K562 (cell line): ENCODE measurements around the gene HMGB2. TPM values are rescaled to one million over a fixed set of nuclear protein-coding genes. Genes with fewer than 3 reads are reported as not detected.

Experiments
- ATAC-seq: fragments of 200-7000 bp; cut with Tn5 transposase; 3 replicates; pipeline ENCODE4 v1.9.1; 2020; ENCODE audit warnings: moderate library complexity
- BruUV-seq: library from RNA; stranded (reverse); fragments of 400-500 nt; replicated peaks from 2 replicates; lab custom pipeline; 2021; lab: Mats Ljungman, UMichigan
- CTCF ChIA-PET: fragments of 300-600 bp; formaldehyde crosslinking; extraction: SDS; loops from one replicate; lab custom pipeline; 2021; ENCODE audit warnings: low intra/inter-chr PET ratio; lab: Yijun Ruan, JAX
- POLR2A ChIA-PET: fragments of 300-600, 350-650 bp; sonication (Branson Sonifier 250); formaldehyde crosslinking; extraction: SDS; loops from one replicate; lab custom pipeline; 2021; ENCODE audit warnings: antibody characterized with exemption, inconsistent platforms; lab: Yijun Ruan, JAX
- DNase-seq, 4 experiments: peaks; one replicate each; pipeline versions ENCODE4 v3.0.0 to v3.0.0-alpha.2; 2011 to 2018; ENCODE audit warnings: low spot score in 3 of 4, mixed read lengths in 3 of 4; ENCODE audit errors: extremely low read depth in 1 of 4
- FAIRE-seq: peaks from 2 replicates; lab custom pipeline; 2011; peaks lifted over from hg19 to GRCh38; lab: Jason Lieb, UNC
- H2AFZ ChIP-seq: 2 replicates; pipeline ENCODE4 v1.6.0; 2011; ENCODE audit warnings: low read depth, low read length, control low read depth, inconsistent platforms
- H3K27ac ChIP-seq: fragments of 200-600 bp; 3 replicates; pipeline ENCODE4 v1.8.0; 2011; ENCODE audit warnings: low read depth, mild to moderate bottlenecking, control low read depth, inconsistent platforms, low read length, moderate library complexity, mixed read lengths; ENCODE audit errors: extremely low read depth
- H3K27me3 ChIP-seq, 2 experiments: fragments of 300-600 bp in 1 of 2; 2 replicates in 1 of 2; 3 replicates in 1 of 2; pipeline versions ENCODE4 v1.6.0 to v1.8.0; 2011; ENCODE audit warnings: inconsistent platforms in 2 of 2, low read length in 2 of 2, mild to moderate bottlenecking in 1 of 2, mixed read lengths in 1 of 2, moderate library complexity in 1 of 2; ENCODE audit not compliant: control insufficient read depth in 2 of 2, insufficient read depth in 2 of 2
- H3K36me3 ChIP-seq: fragments of 300-600 bp; 3 replicates; pipeline ENCODE4 v1.8.0; 2011; ENCODE audit warnings: mild to moderate bottlenecking, low read length, inconsistent platforms; ENCODE audit not compliant: control insufficient read depth, insufficient read depth
- H3K4me1 ChIP-seq, 2 experiments: fragments of 200-600 bp in 1 of 2; replicated peaks in 1 of 2; 2 replicates in 1 of 2; 3 replicates in 1 of 2; pipeline versions ENCODE4 v1.5.1 to v1.8.0; 2011; ENCODE audit warnings: inconsistent platforms in 2 of 2, low read length in 2 of 2, mild to moderate bottlenecking in 1 of 2, mixed read lengths in 1 of 2, moderate library complexity in 1 of 2; ENCODE audit not compliant: control insufficient read depth in 2 of 2, insufficient read depth in 2 of 2
- H3K4me2 ChIP-seq: 2 replicates; pipeline ENCODE4 v1.6.1; 2011; ENCODE audit warnings: low read length, control low read depth, inconsistent platforms, mixed read lengths; ENCODE audit not compliant: insufficient read depth
- H3K4me3 ChIP-seq: fragments of 200-600 bp; sonication (generic), shearing (Covaris generic); 2 replicates; pipeline ENCODE4 v1.5.1; 2016; ENCODE audit warnings: control low read depth, inconsistent platforms
- H3K79me2 ChIP-seq: fragments of 200-600 bp; 3 replicates; pipeline ENCODE4 v1.8.0; 2011; ENCODE audit warnings: low read length, inconsistent platforms; ENCODE audit not compliant: control insufficient read depth, insufficient read depth
- H3K9ac ChIP-seq, 2 experiments: 2 replicates each; pipeline versions ENCODE4 v1.6.0 to v1.6.1; 2011; ENCODE audit warnings: low read depth in 2 of 2, low read length in 2 of 2, control low read depth in 1 of 2, inconsistent platforms in 1 of 2, mild to moderate bottlenecking in 1 of 2, mixed read lengths in 1 of 2; ENCODE audit not compliant: insufficient read depth in 1 of 2
- H3K9me1 ChIP-seq: one replicate; pipeline ENCODE4 v1.6.0; 2011; ENCODE audit warnings: inconsistent platforms, mild to moderate bottlenecking, low read length, moderate library complexity; ENCODE audit not compliant: control insufficient read depth, insufficient read depth
- H3K9me3 ChIP-seq: replicated peaks from 2 replicates; pipeline ENCODE4 v1.5.1; 2011; ENCODE audit warnings: low read depth, low read length, inconsistent platforms; ENCODE audit not compliant: control insufficient read depth, insufficient read depth
- H4K20me1 ChIP-seq: replicated peaks from 2 replicates; pipeline ENCODE4 v1.6.1; 2011; ENCODE audit warnings: low read length, inconsistent platforms, mixed read lengths; ENCODE audit not compliant: control insufficient read depth, insufficient read depth
- CHD4 ChIP-seq: fragments of 200-600 bp; sonication (generic); IDR thresholded peaks from 3 replicates; pipeline ENCODE4 v1.6.1; 2012; ENCODE audit warnings: low read depth, mild to moderate bottlenecking, mixed read lengths, low read length, inconsistent platforms; ENCODE audit not compliant: insufficient read depth, insufficient replicate concordance, poor library complexity, severe bottlenecking
- CREBBP ChIP-seq: IDR thresholded peaks from one replicate; pipeline ENCODE4 v1.6.1; 2012; ENCODE audit warnings: low read depth, mild to moderate bottlenecking, control low read depth, inconsistent platforms, low read length
- ETS2 ChIP-seq: IDR thresholded peaks from 2 replicates; pipeline ENCODE4 v1.6.1; 2016; ENCODE audit warnings: borderline replicate concordance, missing genetic modification characterization, mild to moderate bottlenecking, moderate library complexity, missing compliant biosample characterization; ENCODE audit not compliant: poor library complexity, severe bottlenecking
- FOXK2 ChIP-seq, 2 experiments: fragments of 450-650 bp; IDR thresholded peaks in 1 of 2; conservative IDR thresholded peaks in 1 of 2; 2 replicates each; pipeline ENCODE4 v1.6.1; 2016; ENCODE audit warnings: low read depth in 2 of 2, mild to moderate bottlenecking in 1 of 2
- HDGF ChIP-seq: fragments of 450-650 bp; IDR thresholded peaks from 2 replicates; pipeline ENCODE4 v1.6.1; 2016
- ILK ChIP-seq: fragments of 450-650 bp; IDR thresholded peaks from 2 replicates; pipeline ENCODE4 v1.6.1; 2016; ENCODE audit warnings: missing genetic modification characterization, low read depth, mild to moderate bottlenecking, missing compliant biosample characterization, moderate library complexity, borderline replicate concordance
- MYBL2 ChIP-seq, 2 experiments: fragments of 450-650 bp in 1 of 2; sonication (generic) in 1 of 2; formaldehyde crosslinking in 1 of 2; IDR thresholded peaks; 2 replicates each; pipeline versions ENCODE4 v1.6.1 to v1.8.1; 2017 to 2022; ENCODE audit warnings: borderline replicate concordance in 1 of 2, inconsistent platforms in 1 of 2, low read depth in 1 of 2, mild to moderate bottlenecking in 1 of 2, missing genetic modification reagents in 1 of 2, moderate library complexity in 1 of 2
- NCOR1 ChIP-seq: fragments of 450-650 bp; IDR thresholded peaks from 2 replicates; pipeline ENCODE4 v1.6.1; 2016; ENCODE audit warnings: mild to moderate bottlenecking, moderate library complexity
- PML ChIP-seq: IDR thresholded peaks from 2 replicates; pipeline ENCODE4 v1.6.1; 2012; ENCODE audit warnings: low read length, inconsistent platforms
- POLR2H ChIP-seq: IDR thresholded peaks from 2 replicates; pipeline ENCODE4 v1.6.1; 2016; ENCODE audit warnings: missing genetic modification characterization, low read depth, mild to moderate bottlenecking, control low read depth, missing compliant biosample characterization, moderate library complexity
- PURB ChIP-seq: sonication (generic); formaldehyde crosslinking; IDR thresholded peaks from 2 replicates; pipeline ENCODE4 v1.9.0; 2021; ENCODE audit warnings: low read depth, mild to moderate bottlenecking, missing genetic modification reagents
- ZNF165 ChIP-seq: fragments of 250-450 bp; sonication (Bioruptor Pico); IDR thresholded peaks from 2 replicates; pipeline ENCODE4 v1.4.0; 2020; ENCODE audit warnings: borderline replicate concordance
- ZNF75A ChIP-seq: fragments of 450-650 bp; formaldehyde crosslinking; IDR thresholded peaks from 2 replicates; pipeline ENCODE4 v1.4.0; 2020; ENCODE audit warnings: mild to moderate bottlenecking
- ZSCAN29 ChIP-seq: fragments of 450-650 bp; IDR thresholded peaks from 2 replicates; pipeline ENCODE4 v1.6.1; 2017
- WGBS: fragments of 100-300 bp; shearing (Covaris generic); methylation state at CpG from one replicate; pipeline ENCODE4 v1.1.6; 2016; ENCODE audit warnings: low coverage, mixed read lengths; ENCODE audit not compliant: insufficient coverage; ENCODE audit errors: missing lambda C conversion rate; 5-methylcytosine and 5-hydroxymethylcytosine counted together
- in situ Hi-C: fragments of 300-500 bp; cut with MboI; formaldehyde crosslinking; loops from 4 replicates; pipeline ENCODE4 v1.15.0; 2018; ENCODE audit warnings: inconsistent platforms, mixed read lengths
- intact Hi-C: fragments of 100-400 bp; cut with micrococcal nuclease; formaldehyde crosslinking; loops from 2 replicates; pipeline ENCODE4 v1.14.2; 2022
- polyA plus RNA-seq, 8 experiments: library from polyadenylated mRNA; depleted of rRNA in 4 of 8; stranded (reverse) in 5 of 8; unstranded in 3 of 8; fragments of >200 nt; fragmentation: Nextera tagmentation in 2 of 8; fragmentation: Illumina TruSeq in 1 of 8; extraction: Ambion mirVana in 2 of 8; extraction: Trizol in 1 of 8; gene quantifications; 2 replicates each; pipeline versions ENCODE4 v1.2.1 to v1.2.3, GENCODE V29; 2011 to 2014; ENCODE audit warnings: inconsistent platforms in 1 of 8, missing spikeins in 1 of 8
- total RNA-seq, 7 experiments: library from RNA; depleted of rRNA in 6 of 7; stranded (reverse); fragments of >200 nt in 6 of 7; fragmentation: Illumina TruSeq in 2 of 7; extraction: Trizol in 2 of 7; gene quantifications; 2 replicates each; pipeline versions ENCODE4 v1.2.1 to v1.2.3, GENCODE V29; 2011 to 2021; ENCODE audit warnings: low replicate concordance in 1 of 7
- TF ChIP-seq, protein P1 (sequence below), 2 experiments: IDR thresholded peaks; 2 replicates each; pipeline ENCODE4 v1.6.1; 2012; ENCODE audit warnings: improper control_type of control experiment in 2 of 2, low read depth in 2 of 2, low read length in 2 of 2, borderline replicate concordance in 1 of 2
- TF ChIP-seq, protein P2 (sequence below): fragments of 250-450 bp; sonication (Bioruptor Pico); IDR thresholded peaks from 2 replicates; pipeline ENCODE4 v1.5.1; 2021; ENCODE audit warnings: mild to moderate bottlenecking
- TF ChIP-seq, protein P3 (sequence below): sonication (generic); formaldehyde crosslinking; IDR thresholded peaks from 2 replicates; pipeline ENCODE4 v1.8.0; 2022; ENCODE audit warnings: mild to moderate bottlenecking, low read depth, missing genetic modification reagents

HMGB2 gene
- total and polyA plus RNA-seq, 9 of the 15 experiments (the other 6 are each of a cell fraction or from before 2014, with no cell fraction given), result 309 to 822 (median 626) TPM

DNA sequence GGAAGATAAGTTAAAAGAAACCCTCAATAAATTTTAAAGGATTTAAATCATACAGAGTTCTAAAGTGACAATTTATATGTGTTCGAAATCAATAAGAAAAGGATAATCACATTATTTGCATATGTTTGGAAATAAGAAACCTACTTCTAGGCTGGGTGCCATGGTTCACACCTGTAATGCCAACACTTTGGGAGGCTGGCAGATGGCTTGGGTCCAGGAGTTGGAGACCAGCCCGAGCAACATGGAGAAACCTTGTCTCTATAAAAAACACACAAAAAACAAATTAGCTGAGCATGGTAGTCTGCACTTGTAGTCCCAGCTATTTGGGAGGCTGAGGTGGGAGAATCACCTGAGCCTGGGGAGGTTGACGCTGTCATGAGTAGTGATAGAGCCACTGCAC is 28.5 kb upstream of the HMGB2 start:
- ATAC-seq (no peak), FAIRE-seq (no peak)

More for the DNA sequence above, 28.5 kb upstream of the HMGB2 start:
- H3K36me3 ChIP-seq, result no peaks in the 10 kb centered on the region
- intact Hi-C loops (no loop called here), in situ Hi-C loops (no loop called here)
- WGBS, result 50% methylated on average over 3 of the region's 3 CpGs
- H3K4me3 ChIP-seq, result no peak overlapping the region
- H3K4me2 ChIP-seq, result no peak overlapping the region
- no peak overlapping the region for H3K27ac ChIP-seq
- no peaks in the 10 kb centered on the region for H3K9me3 ChIP-seq
- H2AFZ ChIP-seq, result no peak overlapping the region
- no peaks in the 10 kb centered on the region for H4K20me1 ChIP-seq
- BruUV-seq, result no TSS peak
- CTCF ChIA-PET, result no interaction called here
- TF ChIP-seq CHD4 (no peak), HDGF (no peak), PURB (CRISPR knock-in tag) (no peak), PML (no peak), ZNF165 (CRISPR knock-in tag) (no peak), FOXK2 (conservative IDR thresholded peaks at IDR 0.05 in 1 of 2, IDR thresholded peaks at IDR 0.05 in 1 of 2; ENCODE audit: low read depth in 2 of 2) (no peak), ETS2 (tag) (no peak), ZSCAN29 (no peak), POLR2H (tag) (no peak), ILK (no peak), NCOR1 (no peak), ZNF75A (no peak), MYBL2 (IDR thresholded peaks at IDR 0.05; ENCODE audit: low read depth) (no peak), MYBL2 (CRISPR knock-in tag; IDR thresholded peaks at IDR 0.05; ENCODE audit: borderline replicate concordance) (no peak), CREBBP (no peak)
- TF ChIP-seq, protein P1, sequence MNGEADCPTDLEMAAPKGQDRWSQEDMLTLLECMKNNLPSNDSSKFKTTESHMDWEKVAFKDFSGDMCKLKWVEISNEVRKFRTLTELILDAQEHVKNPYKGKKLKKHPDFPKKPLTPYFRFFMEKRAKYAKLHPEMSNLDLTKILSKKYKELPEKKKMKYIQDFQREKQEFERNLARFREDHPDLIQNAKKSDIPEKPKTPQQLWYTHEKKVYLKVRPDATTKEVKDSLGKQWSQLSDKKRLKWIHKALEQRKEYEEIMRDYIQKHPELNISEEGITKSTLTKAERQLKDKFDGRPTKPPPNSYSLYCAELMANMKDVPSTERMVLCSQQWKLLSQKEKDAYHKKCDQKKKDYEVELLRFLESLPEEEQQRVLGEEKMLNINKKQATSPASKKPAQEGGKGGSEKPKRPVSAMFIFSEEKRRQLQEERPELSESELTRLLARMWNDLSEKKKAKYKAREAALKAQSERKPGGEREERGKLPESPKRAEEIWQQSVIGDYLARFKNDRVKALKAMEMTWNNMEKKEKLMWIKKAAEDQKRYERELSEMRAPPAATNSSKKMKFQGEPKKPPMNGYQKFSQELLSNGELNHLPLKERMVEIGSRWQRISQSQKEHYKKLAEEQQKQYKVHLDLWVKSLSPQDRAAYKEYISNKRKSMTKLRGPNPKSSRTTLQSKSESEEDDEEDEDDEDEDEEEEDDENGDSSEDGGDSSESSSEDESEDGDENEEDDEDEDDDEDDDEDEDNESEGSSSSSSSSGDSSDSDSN (IDR thresholded peaks at IDR 0.05; ENCODE audit: borderline replicate concordance in 1 of 2, low read depth in 2 of 2, low read length in 2 of 2), result no peak
- TF ChIP-seq, protein P2, sequence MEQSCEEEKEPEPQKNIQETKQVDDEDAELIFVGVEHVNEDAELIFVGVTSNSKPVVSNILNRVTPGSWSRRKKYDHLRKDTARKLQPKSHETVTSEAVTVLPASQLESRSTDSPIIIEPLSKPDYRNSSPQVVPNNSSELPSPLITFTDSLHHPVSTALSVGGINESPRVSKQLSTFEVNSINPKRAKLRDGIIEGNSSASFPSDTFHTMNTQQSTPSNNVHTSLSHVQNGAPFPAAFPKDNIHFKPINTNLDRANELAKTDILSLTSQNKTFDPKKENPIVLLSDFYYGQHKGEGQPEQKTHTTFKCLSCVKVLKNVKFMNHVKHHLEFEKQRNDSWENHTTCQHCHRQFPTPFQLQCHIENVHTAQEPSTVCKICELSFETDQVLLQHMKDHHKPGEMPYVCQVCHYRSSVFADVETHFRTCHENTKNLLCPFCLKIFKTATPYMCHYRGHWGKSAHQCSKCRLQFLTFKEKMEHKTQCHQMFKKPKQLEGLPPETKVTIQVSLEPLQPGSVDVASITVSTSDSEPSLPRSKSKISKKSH (CRISPR knock-in tag), result no peak
- TF ChIP-seq, protein P3, sequence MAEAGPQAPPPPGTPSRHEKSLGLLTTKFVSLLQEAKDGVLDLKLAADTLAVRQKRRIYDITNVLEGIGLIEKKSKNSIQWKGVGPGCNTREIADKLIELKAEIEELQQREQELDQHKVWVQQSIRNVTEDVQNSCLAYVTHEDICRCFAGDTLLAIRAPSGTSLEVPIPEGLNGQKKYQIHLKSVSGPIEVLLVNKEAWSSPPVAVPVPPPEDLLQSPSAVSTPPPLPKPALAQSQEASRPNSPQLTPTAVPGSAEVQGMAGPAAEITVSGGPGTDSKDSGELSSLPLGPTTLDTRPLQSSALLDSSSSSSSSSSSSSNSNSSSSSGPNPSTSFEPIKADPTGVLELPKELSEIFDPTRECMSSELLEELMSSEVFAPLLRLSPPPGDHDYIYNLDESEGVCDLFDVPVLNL, result no peak
- H3K79me2 ChIP-seq, result no peaks in the 10 kb centered on the region
- H3K9me1 ChIP-seq, result no peaks in the 10 kb centered on the region
- peaks cover 0 to 3% of the 10 kb centered on the region in 2 experiments; a peak in 2 of 5 replicates for H3K4me1 ChIP-seq
- DNase-seq, result no peak
- POLR2A ChIA-PET, result no interaction called here
- H3K27me3 ChIP-seq, result no peaks in the 10 kb centered on the region
- H3K9ac ChIP-seq, result no peak overlapping the region
